HepG2 (cell line): ENCODE results near the gene KLHL3. TPM values are rescaled to one million over a fixed set of nuclear protein-coding genes. Genes with fewer than 3 reads are reported as not detected.

Experiments used
- CBFB ChIP-seq: sonication (generic); formaldehyde crosslinking; IDR thresholded peaks from 2 replicates; pipeline ENCODE4 v1.4.0; 2020; ENCODE audit warnings: missing genetic modification reagents
- HNRNPH1 ChIP-seq: fragments of 200-400 bp; formaldehyde crosslinking; optimal IDR thresholded peaks from 2 replicates; pipeline ENCODE3; 2017; ENCODE audit warnings: mild to moderate bottlenecking, low read depth, low read length
- NFKBIZ ChIP-seq: IDR thresholded peaks from 2 replicates; pipeline ENCODE4 v1.6.1; 2018; ENCODE audit warnings: missing genetic modification reagents, missing compliant biosample characterization
- PLRG1 ChIP-seq: fragments of 450-650 bp; conservative IDR thresholded peaks from 2 replicates; pipeline ENCODE4 v1.6.1; 2016
- RBM22 ChIP-seq: fragments of 200-400 bp; formaldehyde crosslinking; optimal IDR thresholded peaks from 2 replicates; pipeline ENCODE3; 2017; ENCODE audit warnings: mild to moderate bottlenecking, low read length, moderate library complexity
- SIN3B ChIP-seq: fragments of 150-350 bp; IDR thresholded peaks from 2 replicates; pipeline ENCODE4 v1.6.1; 2014; ENCODE audit warnings: low read length
- SMARCC2 ChIP-seq: fragments of 450-650 bp; IDR thresholded peaks from 2 replicates; pipeline ENCODE4 v1.6.1; 2017; ENCODE audit warnings: antibody characterized with exemption, mild to moderate bottlenecking
- SSRP1 ChIP-seq: IDR thresholded peaks from 2 replicates; pipeline ENCODE4 v1.6.1; 2016; ENCODE audit warnings: control low read depth
- SYNCRIP ChIP-seq: fragments of 200-400 bp; formaldehyde crosslinking; IDR thresholded peaks from 2 replicates; pipeline ENCODE4 v1.6.1; 2018; ENCODE audit warnings: mild to moderate bottlenecking, low read depth, low read length; ENCODE audit not compliant: insufficient read depth
- TBX3 ChIP-seq: fragments of 450-650 bp; IDR thresholded peaks from 2 replicates; pipeline ENCODE4 v1.6.1; 2017; ENCODE audit warnings: antibody characterized with exemption, mild to moderate bottlenecking, inconsistent platforms, borderline replicate concordance
- ZFP90 ChIP-seq: sonication (generic); formaldehyde crosslinking; IDR thresholded peaks from 2 replicates; pipeline ENCODE4 v1.8.0; 2022; ENCODE audit warnings: missing genetic modification reagents, mild to moderate bottlenecking, inconsistent platforms, borderline replicate concordance
- ZNF230 ChIP-seq: sonication (generic); formaldehyde crosslinking; IDR thresholded peaks from 2 replicates; pipeline ENCODE4 v1.4.0; 2020; ENCODE audit warnings: mild to moderate bottlenecking, missing genetic modification reagents
- ZNF251 ChIP-seq: sonication (generic); formaldehyde crosslinking; IDR thresholded peaks from 2 replicates; pipeline ENCODE4 v1.9.0; 2021; ENCODE audit warnings: mild to moderate bottlenecking, missing genetic modification reagents
- ZNF619 ChIP-seq: sonication (generic); formaldehyde crosslinking; IDR thresholded peaks from 2 replicates; pipeline ENCODE4 v1.4.0; 2020; ENCODE audit warnings: mild to moderate bottlenecking, missing genetic modification reagents
- polyA plus RNA-seq, 8 experiments: library from polyadenylated mRNA; depleted of rRNA in 3 of 8; stranded (reverse) in 7 of 8; unstranded in 1 of 8; fragments of >200 nt; fragmentation: Illumina TruSeq in 4 of 8; extraction: Trizol in 4 of 8; gene quantifications; 2 replicates each; pipeline versions ENCODE4 v1.2.1 to v1.2.3, GENCODE V29; 2011 to 2016; ENCODE audit warnings: low read depth in 4 of 8, missing spikeins in 1 of 8, mixed read lengths in 1 of 8; ENCODE audit not compliant: insufficient read depth in 1 of 8
- total RNA-seq, 5 experiments: library from RNA; depleted of rRNA; stranded (reverse); fragments of >200 nt; fragmentation: Illumina TruSeq; extraction: Trizol; gene quantifications; 2 replicates each; pipeline ENCODE4 v1.2.3, GENCODE V29; 2016; ENCODE audit warnings: low read depth in 1 of 5
- TF ChIP-seq, protein P1 (sequence below): sonication (generic); formaldehyde crosslinking; IDR thresholded peaks from 2 replicates; pipeline ENCODE4 v1.8.1; 2022; ENCODE audit warnings: low read depth, mild to moderate bottlenecking, missing genetic modification reagents
- TF ChIP-seq, protein P2 (sequence below): IDR thresholded peaks from 2 replicates; pipeline ENCODE4 v1.6.1; 2016; ENCODE audit warnings: low read depth, borderline replicate concordance
- TF ChIP-seq, protein P3 (sequence below): IDR thresholded peaks from 2 replicates; pipeline ENCODE4 v1.6.1; 2018; ENCODE audit warnings: missing genetic modification reagents, mild to moderate bottlenecking, missing compliant biosample characterization
- TF ChIP-seq, protein P4 (sequence below): sonication (generic); formaldehyde crosslinking; IDR thresholded peaks from 2 replicates; pipeline ENCODE4 v1.4.0; 2020; ENCODE audit warnings: missing genetic modification reagents; ENCODE audit errors: not compliant biosample characterization
- TF ChIP-seq, protein P5 (sequence below): sonication (generic); formaldehyde crosslinking; IDR thresholded peaks from 2 replicates; pipeline ENCODE4 v1.4.0; 2020; ENCODE audit warnings: missing genetic modification reagents, borderline replicate concordance
- TF ChIP-seq, protein P6 (sequence below): sonication (generic); formaldehyde crosslinking; IDR thresholded peaks from 2 replicates; pipeline ENCODE4 v1.4.0; 2020; ENCODE audit warnings: missing genetic modification reagents

The KLHL3 gene
- total and polyA plus RNA-seq, 2 of the 13 experiments (the other 11 are each of a cell fraction or from before 2014, with no cell fraction given) = 0.02 to 0.08 TPM

DNA sequence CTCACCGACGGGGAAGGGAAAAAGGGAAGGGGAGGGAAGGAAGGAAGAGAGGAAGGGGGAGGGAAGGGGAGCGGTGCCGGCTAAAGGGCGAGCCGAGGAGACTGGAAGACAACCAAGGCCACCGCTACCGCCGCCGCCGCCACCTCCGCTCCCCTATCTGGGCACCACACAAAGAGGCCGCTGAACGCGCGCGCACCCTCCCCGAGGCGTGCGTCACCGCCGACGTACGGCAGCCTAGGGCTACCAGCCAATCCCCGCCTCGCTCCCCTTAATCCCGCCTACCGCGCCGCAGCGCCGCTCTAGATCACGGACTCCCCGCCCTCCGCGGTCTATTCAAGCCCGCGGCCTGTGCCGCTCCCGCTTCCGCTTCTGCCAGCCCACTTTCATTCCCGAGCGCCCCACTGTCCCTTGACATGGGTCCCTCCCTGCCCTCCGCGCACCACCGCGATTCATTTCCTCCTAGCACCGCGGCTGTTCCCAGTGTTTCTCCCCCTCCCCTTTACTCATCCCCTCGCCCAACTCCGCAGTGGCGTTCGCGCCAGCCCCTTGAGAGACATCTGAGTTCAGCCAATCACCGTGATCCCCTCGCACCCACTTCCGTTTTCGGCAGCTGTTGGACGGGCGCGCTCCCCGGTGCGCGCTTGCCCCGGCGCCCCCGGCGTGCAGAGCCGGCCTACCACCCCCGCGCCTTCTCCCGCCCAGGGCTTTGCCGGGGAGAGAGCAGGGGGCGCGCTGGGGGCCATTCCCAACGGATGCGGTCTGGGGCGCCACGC, 18.5 kb upstream of the KLHL3 start, which contains the start of gene HNRNPA0 (continued):
- TF ChIP-seq, protein P1, sequence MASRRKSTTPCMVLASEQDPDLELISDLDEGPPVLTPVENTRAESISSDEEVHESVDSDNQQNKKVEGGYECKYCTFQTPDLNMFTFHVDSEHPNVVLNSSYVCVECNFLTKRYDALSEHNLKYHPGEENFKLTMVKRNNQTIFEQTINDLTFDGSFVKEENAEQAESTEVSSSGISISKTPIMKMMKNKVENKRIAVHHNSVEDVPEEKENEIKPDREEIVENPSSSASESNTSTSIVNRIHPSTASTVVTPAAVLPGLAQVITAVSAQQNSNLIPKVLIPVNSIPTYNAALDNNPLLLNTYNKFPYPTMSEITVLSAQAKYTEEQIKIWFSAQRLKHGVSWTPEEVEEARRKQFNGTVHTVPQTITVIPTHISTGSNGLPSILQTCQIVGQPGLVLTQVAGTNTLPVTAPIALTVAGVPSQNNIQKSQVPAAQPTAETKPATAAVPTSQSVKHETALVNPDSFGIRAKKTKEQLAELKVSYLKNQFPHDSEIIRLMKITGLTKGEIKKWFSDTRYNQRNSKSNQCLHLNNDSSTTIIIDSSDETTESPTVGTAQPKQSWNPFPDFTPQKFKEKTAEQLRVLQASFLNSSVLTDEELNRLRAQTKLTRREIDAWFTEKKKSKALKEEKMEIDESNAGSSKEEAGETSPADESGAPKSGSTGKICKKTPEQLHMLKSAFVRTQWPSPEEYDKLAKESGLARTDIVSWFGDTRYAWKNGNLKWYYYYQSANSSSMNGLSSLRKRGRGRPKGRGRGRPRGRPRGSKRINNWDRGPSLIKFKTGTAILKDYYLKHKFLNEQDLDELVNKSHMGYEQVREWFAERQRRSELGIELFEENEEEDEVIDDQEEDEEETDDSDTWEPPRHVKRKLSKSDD (CRISPR knock-in tag) = peak; percentile 21; the same call in 1 of the 2 replicates
- TF ChIP-seq ZNF619 (CRISPR knock-in tag) (no peak), SSRP1 (CRISPR knock-in tag) (no peak), SYNCRIP (no peak), SMARCC2 (no peak), PLRG1 (no peak), TBX3 (peak; percentile 88), CBFB (CRISPR knock-in tag) (no peak; the same call in 1 of the 2 replicates), ZFP90 (CRISPR knock-in tag) (no peak; the same call in 1 of the 2 replicates), ZNF230 (CRISPR knock-in tag) (peak; percentile 90; the same call in 1 of the 2 replicates), HNRNPH1 (no peak), ZNF251 (0 out of 2 replicates have a peak, but pooled peaks have one; percentile 17), RBM22 (no peak), SIN3B (peak; percentile 60; the same call in 1 of the 2 replicates), NFKBIZ (peak; percentile 68; the same call in 1 of the 2 replicates)
- TF ChIP-seq, protein P2, sequence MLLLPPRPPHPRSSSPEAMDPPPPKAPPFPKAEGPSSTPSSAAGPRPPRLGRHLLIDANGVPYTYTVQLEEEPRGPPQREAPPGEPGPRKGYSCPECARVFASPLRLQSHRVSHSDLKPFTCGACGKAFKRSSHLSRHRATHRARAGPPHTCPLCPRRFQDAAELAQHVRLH = peak; percentile 77
- TF ChIP-seq, protein P3, sequence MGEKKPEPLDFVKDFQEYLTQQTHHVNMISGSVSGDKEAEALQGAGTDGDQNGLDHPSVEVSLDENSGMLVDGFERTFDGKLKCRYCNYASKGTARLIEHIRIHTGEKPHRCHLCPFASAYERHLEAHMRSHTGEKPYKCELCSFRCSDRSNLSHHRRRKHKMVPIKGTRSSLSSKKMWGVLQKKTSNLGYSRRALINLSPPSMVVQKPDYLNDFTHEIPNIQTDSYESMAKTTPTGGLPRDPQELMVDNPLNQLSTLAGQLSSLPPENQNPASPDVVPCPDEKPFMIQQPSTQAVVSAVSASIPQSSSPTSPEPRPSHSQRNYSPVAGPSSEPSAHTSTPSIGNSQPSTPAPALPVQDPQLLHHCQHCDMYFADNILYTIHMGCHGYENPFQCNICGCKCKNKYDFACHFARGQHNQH (CRISPR knock-in tag) = peak; percentile 71
- TF ChIP-seq, protein P4, sequence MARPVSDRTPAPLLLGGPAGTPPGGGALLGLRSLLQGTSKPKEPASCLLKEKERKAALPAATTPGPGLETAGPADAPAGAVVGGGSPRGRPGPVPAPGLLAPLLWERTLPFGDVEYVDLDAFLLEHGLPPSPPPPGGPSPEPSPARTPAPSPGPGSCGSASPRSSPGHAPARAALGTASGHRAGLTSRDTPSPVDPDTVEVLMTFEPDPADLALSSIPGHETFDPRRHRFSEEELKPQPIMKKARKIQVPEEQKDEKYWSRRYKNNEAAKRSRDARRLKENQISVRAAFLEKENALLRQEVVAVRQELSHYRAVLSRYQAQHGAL (CRISPR knock-in tag) = no peak
- TF ChIP-seq, protein P5, sequence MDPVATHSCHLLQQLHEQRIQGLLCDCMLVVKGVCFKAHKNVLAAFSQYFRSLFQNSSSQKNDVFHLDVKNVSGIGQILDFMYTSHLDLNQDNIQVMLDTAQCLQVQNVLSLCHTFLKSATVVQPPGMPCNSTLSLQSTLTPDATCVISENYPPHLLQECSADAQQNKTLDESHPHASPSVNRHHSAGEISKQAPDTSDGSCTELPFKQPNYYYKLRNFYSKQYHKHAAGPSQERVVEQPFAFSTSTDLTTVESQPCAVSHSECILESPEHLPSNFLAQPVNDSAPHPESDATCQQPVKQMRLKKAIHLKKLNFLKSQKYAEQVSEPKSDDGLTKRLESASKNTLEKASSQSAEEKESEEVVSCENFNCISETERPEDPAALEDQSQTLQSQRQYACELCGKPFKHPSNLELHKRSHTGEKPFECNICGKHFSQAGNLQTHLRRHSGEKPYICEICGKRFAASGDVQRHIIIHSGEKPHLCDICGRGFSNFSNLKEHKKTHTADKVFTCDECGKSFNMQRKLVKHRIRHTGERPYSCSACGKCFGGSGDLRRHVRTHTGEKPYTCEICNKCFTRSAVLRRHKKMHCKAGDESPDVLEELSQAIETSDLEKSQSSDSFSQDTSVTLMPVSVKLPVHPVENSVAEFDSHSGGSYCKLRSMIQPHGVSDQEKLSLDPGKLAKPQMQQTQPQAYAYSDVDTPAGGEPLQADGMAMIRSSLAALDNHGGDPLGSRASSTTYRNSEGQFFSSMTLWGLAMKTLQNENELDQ (CRISPR knock-in tag) = no peak
- TF ChIP-seq, protein P6, sequence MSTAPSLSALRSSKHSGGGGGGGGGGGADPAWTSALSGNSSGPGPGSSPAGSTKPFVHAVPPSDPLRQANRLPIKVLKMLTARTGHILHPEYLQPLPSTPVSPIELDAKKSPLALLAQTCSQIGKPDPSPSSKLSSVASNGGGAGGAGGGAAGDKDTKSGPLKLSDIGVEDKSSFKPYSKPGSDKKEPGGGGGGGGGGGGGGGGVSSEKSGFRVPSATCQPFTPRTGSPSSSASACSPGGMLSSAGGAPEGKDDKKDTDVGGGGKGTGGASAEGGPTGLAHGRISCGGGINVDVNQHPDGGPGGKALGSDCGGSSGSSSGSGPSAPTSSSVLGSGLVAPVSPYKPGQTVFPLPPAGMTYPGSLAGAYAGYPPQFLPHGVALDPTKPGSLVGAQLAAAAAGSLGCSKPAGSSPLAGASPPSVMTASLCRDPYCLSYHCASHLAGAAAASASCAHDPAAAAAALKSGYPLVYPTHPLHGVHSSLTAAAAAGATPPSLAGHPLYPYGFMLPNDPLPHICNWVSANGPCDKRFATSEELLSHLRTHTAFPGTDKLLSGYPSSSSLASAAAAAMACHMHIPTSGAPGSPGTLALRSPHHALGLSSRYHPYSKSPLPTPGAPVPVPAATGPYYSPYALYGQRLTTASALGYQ (CRISPR knock-in tag) = 0 out of 2 replicates have a peak, but pooled peaks have one; percentile 8
